HCT116 (cell line): Measurements from ENCODE around the gene KLHL34. TPM values are rescaled to one million over a fixed set of nuclear protein-coding genes. Genes with fewer than 3 reads are reported as not detected.

Source experiments
- ATAC-seq: fragments of 200-7000 bp; cut with Tn5 transposase; 2 replicates; pipeline ENCODE4 v1.9.1; 2020; ENCODE audit warnings: mild to moderate bottlenecking, moderate library complexity
- BruUV-seq: library from RNA; stranded (reverse); fragments of 400-500 nt; replicated peaks from 2 replicates; lab custom pipeline; 2021; lab: Mats Ljungman, UMichigan
- CTCF ChIA-PET: fragments of 300-600 bp; sonication (Branson Sonifier 250); formaldehyde crosslinking; loops from one replicate; lab custom pipeline; 2021; ENCODE audit warnings: antibody characterized with exemption; lab: Charles Lee
- POLR2A ChIA-PET: fragments of 300-600, 350-600 bp; sonication (Branson Sonifier 250); formaldehyde crosslinking; loops from one replicate; lab custom pipeline; 2021; ENCODE audit warnings: antibody characterized with exemption; lab: Charles Lee
- RAD21 ChIA-PET, 2 experiments: fragments of 300-600 bp; sonication (Branson Sonifier 250); formaldehyde crosslinking; loops; one replicate each; lab custom pipeline; 2023; ENCODE audit warnings: low total read pairs in 2 of 2; ENCODE audit not compliant: uncharacterized antibody in 2 of 2, unreplicated experiment in 2 of 2, low non-redundant PET in 1 of 2; lab: Charles Lee
- DNase-seq: peaks from one replicate; pipeline ENCODE4 v3.0.0-alpha.2; 2010; ENCODE audit warnings: low read depth, low spot score
- H2AFZ ChIP-seq: fragments of 200-600 bp; shearing (Covaris generic), sonication (generic); 2 replicates; pipeline ENCODE4 v1.6.1; 2017; ENCODE audit warnings: low read depth, mixed run types, mixed read lengths, antibody characterized with exemption, low read length; ENCODE audit not compliant: poor library complexity, severe bottlenecking
- H3K27ac ChIP-seq: 2 replicates; pipeline ENCODE4 v1.5.1; 2012; ENCODE audit warnings: low read depth, low read length
- H3K27me3 ChIP-seq: fragments of 200-600 bp; sonication (generic); 2 replicates; pipeline ENCODE4 v1.6.1; 2016; ENCODE audit warnings: mixed run types, low read length, mixed read lengths; ENCODE audit not compliant: insufficient read depth
- H3K36me3 ChIP-seq, 2 experiments: fragments of 200-500 bp in 1 of 2; fragments of 200-600 bp in 1 of 2; sonication (Bioruptor generic) in 1 of 2; sonication (generic) in 1 of 2; 2 replicates each; pipeline versions ENCODE4 v1.5.1 to v1.6.1; 2014 to 2016; ENCODE audit warnings: low read length in 2 of 2, inconsistent platforms in 1 of 2, mixed read lengths in 1 of 2, mixed run types in 1 of 2; ENCODE audit not compliant: insufficient read depth in 2 of 2, control insufficient read depth in 1 of 2
- H3K4me1 ChIP-seq, 2 experiments: fragments of 200-600 bp in 1 of 2; sonication (generic) in 1 of 2; 2 replicates each; pipeline versions ENCODE4 v1.5.1 to v1.6.1; 2012 to 2017; ENCODE audit warnings: low read length in 2 of 2, inconsistent platforms in 1 of 2, mild to moderate bottlenecking in 1 of 2, mixed read lengths in 1 of 2, mixed run types in 1 of 2, moderate library complexity in 1 of 2; ENCODE audit not compliant: insufficient read depth in 2 of 2, control insufficient read depth in 1 of 2
- H3K4me2 ChIP-seq: fragments of 200-600 bp; sonication (generic); 2 replicates; pipeline ENCODE4 v1.6.1; 2017; ENCODE audit warnings: mixed run types, low read length, mixed read lengths
- H3K4me3 ChIP-seq, 2 experiments: fragments of 200-600 bp in 1 of 2; sonication (generic) in 1 of 2; replicated peaks in 1 of 2; 2 replicates each; pipeline ENCODE4 v1.5.1; 2011 to 2016; ENCODE audit warnings: low read length in 2 of 2, control low read depth in 1 of 2, low read depth in 1 of 2, mild to moderate bottlenecking in 1 of 2, mixed read lengths in 1 of 2, mixed run types in 1 of 2
- H3K79me2 ChIP-seq: fragments of 200-600 bp; sonication (generic); 2 replicates; pipeline ENCODE4 v1.6.1; 2017; ENCODE audit warnings: mild to moderate bottlenecking, mixed run types, low read length, moderate library complexity, mixed read lengths; ENCODE audit not compliant: insufficient read depth
- H3K9ac ChIP-seq: fragments of 200-600 bp; sonication (generic); 2 replicates; pipeline ENCODE4 v1.6.1; 2016; ENCODE audit warnings: low read length, mixed read lengths
- H3K9me2 ChIP-seq: fragments of 200-600 bp; sonication (generic), shearing (Covaris generic); 2 replicates; pipeline ENCODE4 v1.6.1; 2017; ENCODE audit warnings: mixed run types, mild to moderate bottlenecking, moderate library complexity; ENCODE audit not compliant: insufficient read depth
- H3K9me3 ChIP-seq, 2 experiments: fragments of 200-500 bp in 1 of 2; fragments of 200-600 bp in 1 of 2; sonication (Bioruptor generic) in 1 of 2; sonication (generic) in 1 of 2; 2 replicates each; pipeline ENCODE4 v1.6.1; 2014 to 2017; ENCODE audit warnings: low read length in 2 of 2, mixed read lengths in 2 of 2, inconsistent platforms in 1 of 2, low read depth in 1 of 2, mild to moderate bottlenecking in 1 of 2, mixed run types in 1 of 2, moderate library complexity in 1 of 2; ENCODE audit not compliant: control insufficient read depth in 1 of 2, insufficient read depth in 1 of 2
- H4K20me1 ChIP-seq: fragments of 200-600 bp; sonication (generic), shearing (Covaris generic); 2 replicates; pipeline ENCODE4 v1.6.1; 2017; ENCODE audit warnings: mixed run types, mild to moderate bottlenecking, moderate library complexity; ENCODE audit not compliant: insufficient read depth
- ATF3 ChIP-seq: IDR thresholded peaks from 2 replicates; pipeline ENCODE4 v1.6.1; 2012
- CBX3 ChIP-seq: IDR thresholded peaks from 2 replicates; pipeline ENCODE4 v1.6.1; 2012; ENCODE audit warnings: low read depth
- CEBPB ChIP-seq: IDR thresholded peaks from 2 replicates; pipeline ENCODE4 v1.6.1; 2012; ENCODE audit warnings: low read depth
- EGR1 ChIP-seq: IDR thresholded peaks from 2 replicates; pipeline ENCODE4 v1.6.1; 2012; ENCODE audit warnings: low read depth
- ELF1 ChIP-seq: IDR thresholded peaks from 2 replicates; pipeline ENCODE4 v1.6.1; 2012; ENCODE audit warnings: low read depth, borderline replicate concordance
- EZH2phosphoT487 ChIP-seq: fragments of 200-600 bp; IDR thresholded peaks from 2 replicates; pipeline ENCODE4 v1.6.1; 2018; ENCODE audit warnings: antibody characterized with exemption, borderline replicate concordance
- FOSL1 ChIP-seq: IDR thresholded peaks from 2 replicates; pipeline ENCODE4 v1.6.1; 2012; ENCODE audit warnings: low read depth
- POLR2A ChIP-seq: IDR thresholded peaks from 2 replicates; pipeline ENCODE4 v1.7.0; 2011; ENCODE audit warnings: borderline replicate concordance; ENCODE audit not compliant: insufficient read depth, insufficient read length; ENCODE audit errors: extremely low read depth
- POLR2AphosphoS5 ChIP-seq: IDR thresholded peaks from 2 replicates; pipeline ENCODE4 v1.6.1; 2011; ENCODE audit warnings: mild to moderate bottlenecking, low read depth, low read length, moderate library complexity
- RAD21 ChIP-seq: IDR thresholded peaks from 2 replicates; pipeline ENCODE4 v1.6.1; 2012; ENCODE audit warnings: low read depth, mild to moderate bottlenecking
- REST ChIP-seq: IDR thresholded peaks from 2 replicates; pipeline ENCODE4 v1.6.1; 2012; ENCODE audit warnings: low read depth
- SP1 ChIP-seq: IDR thresholded peaks from 2 replicates; pipeline ENCODE4 v1.6.1; 2012; ENCODE audit warnings: low read depth
- SRF ChIP-seq: IDR thresholded peaks from 2 replicates; pipeline ENCODE4 v1.6.1; 2012; ENCODE audit warnings: low read depth
- TCF7L2 ChIP-seq: IDR thresholded peaks from 2 replicates; pipeline ENCODE4 v1.7.0; 2011; ENCODE audit warnings: borderline replicate concordance, inconsistent platforms; ENCODE audit not compliant: insufficient read depth, insufficient read length; ENCODE audit errors: extremely low read depth
- YY1 ChIP-seq: IDR thresholded peaks from 2 replicates; pipeline ENCODE4 v1.6.1; 2011; ENCODE audit warnings: low read length, low read depth, moderate library complexity, mild to moderate bottlenecking; ENCODE audit not compliant: insufficient replicate concordance; ENCODE audit errors: extremely low read depth
- ZFX ChIP-seq: fragments of 450-650 bp; IDR thresholded peaks from 2 replicates; pipeline ENCODE4 v1.6.1; 2017
- intact Hi-C: fragments of 100-400 bp; cut with micrococcal nuclease; formaldehyde crosslinking; loops from 2 replicates; pipeline ENCODE4 v1.10.0; 2022
- total RNA-seq: library from RNA; stranded (reverse); gene quantifications from one replicate; pipeline ENCODE4 v1.2.1, GENCODE V29; 2021; ENCODE audit not compliant: unreplicated experiment

Gene KLHL34
- total RNA-seq, 1 experiment from 2014 or later = not detected

- TF ChIP-seq REST (no peak), EZH2phosphoT487 (no peak), TCF7L2 (no peak), ELF1 (no peak), ATF3 (no peak), ZFX (no peak), CEBPB (no peak), YY1 (no peak), POLR2AphosphoS5 (no peak), SRF (no peak)
- TF ChIP-seq, all 23 proteins: peak for 0
Measured at GRCh38 chrX:21678048-21678612, 20.0 kb upstream of the KLHL34 start (continued).

- no peaks in the 10 kb centered on the region for H3K4me1 ChIP-seq
- H3K36me3 ChIP-seq = no peaks in the 10 kb centered on the region
- H4K20me1 ChIP-seq = no peaks in the 10 kb centered on the region
- no peak overlapping the region for H3K4me3 ChIP-seq
- H2AFZ ChIP-seq = no peak overlapping the region
- H3K27ac ChIP-seq = no peak overlapping the region
- RAD21 ChIA-PET = no interaction called here
- H3K79me2 ChIP-seq = no peaks in the 10 kb centered on the region
- H3K9me2 ChIP-seq = no peaks in the 10 kb centered on the region
- H3K9me3 ChIP-seq = no peaks in the 10 kb centered on the region
- TF ChIP-seq RAD21 = no peak
- TF ChIP-seq ATF3 = no peak
- TF ChIP-seq ELF1 = no peak
- no peak for TF ChIP-seq POLR2AphosphoS5
- no peak for TF ChIP-seq SP1
- TF ChIP-seq FOSL1 = no peak
- TF ChIP-seq EGR1 = no peak
- no peak for TF ChIP-seq REST
- TF ChIP-seq POLR2A = no peak
- TF ChIP-seq SRF = no peak
- no peak for TF ChIP-seq CBX3
- no peak for TF ChIP-seq EZH2phosphoT487
- TF ChIP-seq, all 23 proteins: peak for 0
- ChIA-PET CTCF (no interaction called here), POLR2A (no interaction called here)
- no peaks in the 10 kb centered on the region for H3K27me3 ChIP-seq
- no TSS peak for BruUV-seq
- no peak overlapping the region for H3K9ac ChIP-seq
- no peak overlapping the region for H3K4me2 ChIP-seq
- no peak for ATAC-seq
- intact Hi-C loops = no loop called here
- no peak for DNase-seq
Measured at GRCh38 chrX:21675931-21676330, 17.8 kb upstream of the KLHL34 start.
